ENCODE measurements around the gene GP1BB.

GP1BB gene

DNA sequence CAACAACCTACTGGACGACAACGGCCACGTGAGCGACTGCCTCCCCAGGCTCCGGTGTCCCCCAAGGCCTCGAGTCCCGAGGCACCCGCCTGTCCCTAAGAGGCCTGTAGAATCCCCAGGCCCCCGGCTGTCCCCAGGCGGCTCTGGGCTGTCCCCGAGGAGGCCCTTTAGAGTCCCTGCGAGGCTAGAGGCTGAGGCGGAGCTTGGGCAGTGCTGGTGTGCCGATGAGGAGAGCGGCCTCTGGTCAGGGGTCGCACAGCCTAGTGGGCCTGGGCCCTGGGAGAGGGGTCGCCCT, 40.9 kb downstream of the GP1BB start:
- H3K4me2 ChIP-seq (ENCODE audit: low read depth, low read length, poor library complexity, severe bottlenecking), result no peak overlapping the region
- H3F3A ChIP-seq (ENCODE audit: low read depth), result no peaks in the 10 kb centered on the region
- no peak overlapping the region for H3K4me3 ChIP-seq (ENCODE audit: low read length, poor library complexity, severe bottlenecking)
- no peaks in the 10 kb centered on the region for H4K20me1 ChIP-seq (ENCODE audit: insufficient read depth, low read length, poor library complexity, severe bottlenecking)
- no peaks in the 10 kb centered on the region for H3K36me3 ChIP-seq (ENCODE audit: insufficient read depth, low read length)
- H3K4me1 ChIP-seq (ENCODE audit: insufficient read depth, low read length, poor library complexity, severe bottlenecking), result no peaks in the 10 kb centered on the region
- H3K9me3 ChIP-seq (ENCODE audit: insufficient read depth, low read depth, low read length), result no peaks in the 10 kb centered on the region
- no peaks in the 10 kb centered on the region for H3K27me3 ChIP-seq (ENCODE audit: insufficient read depth, low read length, poor library complexity, severe bottlenecking)
- no peaks in the 10 kb centered on the region for H3K9me2 ChIP-seq (replicated peaks; ENCODE audit: low read depth, low read length)
- no peak overlapping the region for H3K9ac ChIP-seq (ENCODE audit: low read depth, low read length, poor library complexity, severe bottlenecking)
- no peak overlapping the region for H2AFZ ChIP-seq (ENCODE audit: low read length)
- TF ChIP-seq CTCF (conservative IDR thresholded peaks at IDR 0.05; ENCODE audit: low read length) (no peak), EZH2phosphoT487 (IDR thresholded peaks at IDR 0.05; ENCODE audit: borderline replicate concordance) (no peak)
- H3K79me2 ChIP-seq (ENCODE audit: insufficient read depth, low read length), result peaks cover 14% of the 10 kb centered on the region; the same call in 1 of the 2 replicates

DNA sequence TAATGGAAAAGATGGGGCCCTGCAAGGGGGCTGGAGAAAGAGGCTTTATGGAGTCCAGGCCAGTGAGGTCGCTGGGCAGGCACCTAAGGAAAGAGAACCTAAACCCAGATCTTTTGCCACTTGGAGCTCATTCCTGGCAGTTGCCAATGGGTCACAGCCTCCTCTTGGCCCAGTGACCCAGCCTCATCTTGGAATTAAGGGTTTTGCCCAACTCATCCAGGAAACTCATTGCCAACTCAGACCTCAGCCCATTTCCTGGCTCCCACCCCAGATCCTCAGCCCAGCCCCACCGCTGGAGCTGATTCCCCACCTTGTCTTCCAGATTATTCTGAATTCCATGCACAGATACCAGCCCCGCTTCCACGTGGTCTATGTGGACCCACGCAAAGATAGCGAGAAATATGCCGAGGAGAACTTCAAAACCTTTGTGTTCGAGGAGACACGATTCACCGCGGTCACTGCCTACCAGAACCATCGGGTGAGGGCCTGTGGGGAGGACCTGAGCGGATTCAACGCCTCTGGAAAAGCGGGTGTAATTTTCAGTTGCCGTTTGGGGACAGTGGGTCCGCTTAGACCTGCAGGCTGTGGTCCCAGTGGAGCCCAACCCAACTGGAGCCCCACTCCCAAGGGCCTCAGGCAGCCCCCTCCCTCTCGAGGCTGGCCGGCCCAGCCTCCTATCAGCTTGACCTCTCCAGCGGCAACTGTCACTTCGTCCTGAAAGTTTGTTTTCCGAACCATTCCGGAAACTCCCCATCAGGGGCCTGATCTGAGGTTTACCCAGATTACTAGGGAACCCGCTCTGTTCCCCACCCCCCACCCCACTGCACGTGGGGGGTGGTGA, 41.5 kb downstream of the GP1BB start:
- no peaks in the 10 kb centered on the region for H3K9me2 ChIP-seq (replicated peaks; ENCODE audit: low read depth, low read length)
- H3K79me2 ChIP-seq (ENCODE audit: insufficient read depth, low read length), result peaks cover 19% of the 10 kb centered on the region; the same call in 1 of the 2 replicates
- no peaks in the 10 kb centered on the region for H3K27me3 ChIP-seq (ENCODE audit: insufficient read depth, low read length, poor library complexity, severe bottlenecking)
- H3K4me1 ChIP-seq (ENCODE audit: insufficient read depth, low read length, poor library complexity, severe bottlenecking), result no peaks in the 10 kb centered on the region
- H3K9ac ChIP-seq (ENCODE audit: low read depth, low read length, poor library complexity, severe bottlenecking), result peak overlapping the region; percentile 70
- no peak for TF ChIP-seq EZH2phosphoT487 (IDR thresholded peaks at IDR 0.05; ENCODE audit: borderline replicate concordance)
- TF ChIP-seq CTCF (conservative IDR thresholded peaks at IDR 0.05; ENCODE audit: low read length), result no peak
- peak overlapping the region; percentile 66 for H3K4me2 ChIP-seq (ENCODE audit: low read depth, low read length, poor library complexity, severe bottlenecking)
- H3K4me3 ChIP-seq (ENCODE audit: low read length, poor library complexity, severe bottlenecking), result peak overlapping the region; percentile 70
- no peaks in the 10 kb centered on the region for H3K9me3 ChIP-seq (ENCODE audit: insufficient read depth, low read depth, low read length)
- no peak overlapping the region for H2AFZ ChIP-seq (ENCODE audit: low read length)
- H3F3A ChIP-seq (ENCODE audit: low read depth), result no peaks in the 10 kb centered on the region
- H3K36me3 ChIP-seq (ENCODE audit: insufficient read depth, low read length), result no peaks in the 10 kb centered on the region
- H4K20me1 ChIP-seq (ENCODE audit: insufficient read depth, low read length, poor library complexity, severe bottlenecking), result no peaks in the 10 kb centered on the region

- peak overlapping the region; percentile 70 for H3K9ac ChIP-seq (ENCODE audit: low read depth, low read length, poor library complexity, severe bottlenecking)
- no peaks in the 10 kb centered on the region for H3K9me3 ChIP-seq (ENCODE audit: insufficient read depth, low read depth, low read length)
- no peaks in the 10 kb centered on the region for H3K27me3 ChIP-seq (ENCODE audit: insufficient read depth, low read length, poor library complexity, severe bottlenecking)
- no peaks in the 10 kb centered on the region for H4K20me1 ChIP-seq (ENCODE audit: insufficient read depth, low read length, poor library complexity, severe bottlenecking)
- peaks cover 23% of the 10 kb centered on the region; the same call in 1 of the 2 replicates for H3K79me2 ChIP-seq (ENCODE audit: insufficient read depth, low read length)
- H2AFZ ChIP-seq (ENCODE audit: low read length), result no peak overlapping the region
- no peaks in the 10 kb centered on the region for H3K9me2 ChIP-seq (replicated peaks; ENCODE audit: low read depth, low read length)
- no peaks in the 10 kb centered on the region for H3K4me1 ChIP-seq (ENCODE audit: insufficient read depth, low read length, poor library complexity, severe bottlenecking)
- peak overlapping the region; percentile 66 for H3K4me2 ChIP-seq (ENCODE audit: low read depth, low read length, poor library complexity, severe bottlenecking)
- H3K4me3 ChIP-seq (ENCODE audit: low read length, poor library complexity, severe bottlenecking), result peak overlapping the region; percentile 72
- no peaks in the 10 kb centered on the region for H3F3A ChIP-seq (ENCODE audit: low read depth)
- no peaks in the 10 kb centered on the region for H3K36me3 ChIP-seq (ENCODE audit: insufficient read depth, low read length)
- TF ChIP-seq CTCF (conservative IDR thresholded peaks at IDR 0.05; ENCODE audit: low read length), result no peak
- no peak for TF ChIP-seq EZH2phosphoT487 (IDR thresholded peaks at IDR 0.05; ENCODE audit: borderline replicate concordance)
Measured at GRCh38 chr22:19765477-19766239, 42.3 kb downstream of the GP1BB start.
